GM20431 (cell line): ENCODE measurements around the gene NECAB2.

Experiments
- in situ Hi-C: fragments of 300-500 bp; cut with MseI, MboI; formaldehyde crosslinking; loops from one replicate; pipeline ENCODE4 v1.15.0; 2020; ENCODE audit warnings: low sequenced_read_pairs; ENCODE audit not compliant: unreplicated experiment

The NECAB2 gene

DNA sequence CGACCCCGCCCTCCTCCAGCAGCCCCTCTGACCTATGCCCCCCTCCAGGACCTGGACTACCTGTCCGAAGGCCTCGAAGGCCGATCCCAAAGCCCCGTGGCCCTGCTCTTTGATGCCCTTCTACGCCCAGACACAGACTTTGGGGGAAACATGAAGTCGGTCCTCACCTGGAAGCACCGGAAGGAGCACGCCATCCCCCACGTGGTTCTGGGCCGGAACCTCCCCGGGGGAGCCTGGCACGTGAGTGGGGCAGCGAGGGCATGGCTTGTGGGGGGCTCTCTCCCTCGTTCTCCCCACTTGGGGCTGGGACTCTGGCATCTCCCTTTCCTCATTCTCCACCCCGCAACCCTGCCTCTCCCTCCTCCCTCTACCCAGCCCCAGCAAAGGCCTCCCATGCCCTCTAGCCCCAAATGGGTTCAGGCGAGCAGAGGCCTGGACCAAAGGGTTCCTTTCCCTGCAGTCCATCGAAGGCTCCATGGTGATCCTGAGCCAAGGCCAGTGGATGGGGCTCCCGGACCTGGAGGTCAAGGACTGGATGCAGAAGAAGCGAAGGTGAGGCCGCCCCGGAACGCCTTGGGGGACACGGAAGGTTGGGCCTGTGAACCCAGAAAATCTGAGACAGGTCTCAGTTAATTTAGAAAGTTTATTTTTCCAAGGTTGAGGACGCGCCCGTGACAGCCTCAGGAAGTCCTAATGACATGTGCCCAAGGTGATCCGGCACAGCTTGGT lies 7.4 kb upstream of the NECAB2 start:
- in situ Hi-C loops = loop anchor here (25.0 kb wide), 1 partner anchor 227 kb away; the partner anchor contains the start of genes ADAD2 and TAF1C

DNA sequence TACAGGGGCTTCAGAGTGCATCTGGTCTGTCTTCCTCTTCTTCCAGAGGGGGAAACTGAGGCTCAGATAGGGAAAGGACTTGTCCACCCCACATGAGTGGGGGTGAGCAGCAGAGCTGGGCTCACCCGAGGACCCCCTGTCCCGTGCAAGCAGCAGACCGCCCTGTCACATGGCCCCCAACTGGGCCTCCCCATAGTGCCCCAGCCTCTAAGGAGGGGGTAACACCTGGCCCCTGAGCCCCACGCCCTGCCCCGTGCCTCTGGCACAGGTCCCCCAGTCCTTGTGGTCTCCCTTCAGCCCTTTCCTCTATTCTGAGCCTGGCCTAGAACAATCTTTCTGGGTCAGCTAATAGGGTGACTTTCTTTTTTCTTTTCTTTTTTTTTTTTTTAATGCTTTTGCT lies 6.5 kb upstream of the NECAB2 start:
- in situ Hi-C loops = loop anchor here (25.0 kb wide), 1 partner anchor 226 kb away; the partner anchor contains the start of genes ADAD2 and TAF1C

GRCh38 chr16:83963277-83964119 lies 4.5 kb upstream of the NECAB2 start:
- in situ Hi-C loops = loop anchor here (25.0 kb wide), 1 partner anchor 224 kb away; the partner anchor contains the start of genes ADAD2 and TAF1C

DNA sequence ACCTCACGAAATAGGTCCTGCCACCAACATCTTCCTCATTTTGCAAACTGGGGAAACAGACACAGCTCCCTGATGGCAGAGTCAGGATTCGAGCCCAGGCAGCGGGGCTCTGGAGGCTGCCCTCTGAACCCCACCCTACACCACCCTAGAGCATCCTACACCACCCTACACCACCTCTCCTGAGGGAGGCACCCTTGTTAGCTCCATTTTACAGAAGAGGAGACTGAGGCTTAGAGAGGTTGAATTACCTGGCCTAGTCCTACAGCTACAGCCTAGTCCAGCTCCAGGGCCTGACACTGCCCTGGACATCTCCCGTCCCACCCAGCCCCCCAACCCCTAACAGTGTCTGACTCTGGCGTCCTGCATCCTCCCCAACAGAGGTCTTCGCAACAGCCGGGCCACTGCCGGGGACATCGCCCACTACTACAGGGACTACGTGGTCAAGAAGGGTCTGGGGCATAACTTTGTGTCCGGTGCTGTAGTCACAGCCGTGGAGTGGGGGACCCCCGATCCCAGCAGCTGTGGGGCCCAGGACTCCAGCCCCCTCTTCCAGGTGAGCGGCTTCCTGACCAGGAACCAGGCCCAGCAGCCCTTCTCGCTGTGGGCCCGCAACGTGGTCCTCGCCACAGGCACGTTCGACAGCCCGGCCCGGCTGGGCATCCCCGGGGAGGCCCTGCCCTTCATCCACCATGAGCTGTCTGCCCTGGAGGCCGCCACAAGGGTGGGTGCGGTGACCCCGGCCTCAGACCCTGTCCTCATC lies 3.2 kb upstream of the NECAB2 start:
- in situ Hi-C loops = loop anchor here (25.0 kb wide), 1 partner anchor 222 kb away; the partner anchor contains the start of genes ADAD2 and TAF1C

- in situ Hi-C loops = loop anchor here (25.0 kb wide), 1 partner anchor 222 kb away; the partner anchor contains the start of genes ADAD2 and TAF1C
Measured at GRCh38 chr16:83965444-83966152, 2.4 kb upstream of the NECAB2 start.

- in situ Hi-C loops = loop anchor here (25.0 kb wide), 1 partner anchor 221 kb away; the partner anchor contains the start of genes ADAD2 and TAF1C
Measured at GRCh38 chr16:83966153-83966696, 1.8 kb upstream of the NECAB2 start.

DNA sequence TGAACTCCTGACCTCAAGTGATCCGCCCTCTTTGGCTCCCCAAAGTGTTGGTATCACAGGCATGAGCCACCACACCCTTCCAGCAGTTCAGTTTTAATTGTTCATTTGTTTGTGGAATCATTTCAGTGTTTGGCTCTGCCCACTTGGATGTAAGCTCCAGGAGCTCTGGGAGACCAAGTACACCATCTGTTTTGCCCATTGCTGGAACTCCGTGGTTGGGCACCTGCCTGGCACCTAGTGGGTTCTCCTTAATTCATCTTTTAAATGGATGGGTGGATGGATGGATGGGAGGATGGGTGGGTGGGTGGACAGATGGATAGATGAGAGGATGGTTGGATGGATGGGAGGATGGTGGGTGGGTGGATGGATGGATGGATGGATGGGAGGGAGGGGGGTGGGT lies 953 bp upstream of the NECAB2 start:
- in situ Hi-C loops = loop anchor here (25.0 kb wide), 1 partner anchor 220 kb away; the partner anchor contains the start of genes ADAD2 and TAF1C

DNA sequence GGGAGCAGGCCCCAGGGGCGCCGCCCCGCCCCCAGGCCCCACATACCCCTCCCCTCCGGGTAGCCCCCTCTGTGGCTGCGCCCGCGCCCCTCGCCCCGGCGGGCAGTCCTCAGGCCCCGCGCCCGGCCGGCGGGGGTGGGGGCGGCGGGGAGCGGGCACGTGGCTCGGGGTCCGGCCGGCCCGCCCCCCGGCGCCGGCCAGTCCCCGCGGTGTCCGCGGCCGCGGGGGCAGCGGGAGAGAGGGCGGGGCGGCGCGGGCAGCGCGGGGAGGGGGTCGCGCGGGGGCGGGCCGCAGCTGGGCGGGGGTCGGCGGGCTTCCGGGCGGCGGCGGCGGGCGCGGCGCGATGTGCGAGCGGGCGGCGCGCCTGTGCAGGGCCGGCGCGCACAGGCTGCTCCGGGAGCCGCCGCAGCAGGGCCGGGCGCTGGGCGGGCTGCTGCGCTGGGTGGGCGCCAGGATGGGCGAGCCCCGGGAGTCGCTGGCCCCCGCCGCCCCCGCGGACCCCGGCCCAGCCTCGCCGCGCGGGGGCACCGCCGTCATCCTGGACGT lies 335 bp downstream of the NECAB2 start:
- in situ Hi-C loops = loop anchor here (25.0 kb wide), 1 partner anchor 219 kb away; the partner anchor contains the start of genes ADAD2 and TAF1C

DNA sequence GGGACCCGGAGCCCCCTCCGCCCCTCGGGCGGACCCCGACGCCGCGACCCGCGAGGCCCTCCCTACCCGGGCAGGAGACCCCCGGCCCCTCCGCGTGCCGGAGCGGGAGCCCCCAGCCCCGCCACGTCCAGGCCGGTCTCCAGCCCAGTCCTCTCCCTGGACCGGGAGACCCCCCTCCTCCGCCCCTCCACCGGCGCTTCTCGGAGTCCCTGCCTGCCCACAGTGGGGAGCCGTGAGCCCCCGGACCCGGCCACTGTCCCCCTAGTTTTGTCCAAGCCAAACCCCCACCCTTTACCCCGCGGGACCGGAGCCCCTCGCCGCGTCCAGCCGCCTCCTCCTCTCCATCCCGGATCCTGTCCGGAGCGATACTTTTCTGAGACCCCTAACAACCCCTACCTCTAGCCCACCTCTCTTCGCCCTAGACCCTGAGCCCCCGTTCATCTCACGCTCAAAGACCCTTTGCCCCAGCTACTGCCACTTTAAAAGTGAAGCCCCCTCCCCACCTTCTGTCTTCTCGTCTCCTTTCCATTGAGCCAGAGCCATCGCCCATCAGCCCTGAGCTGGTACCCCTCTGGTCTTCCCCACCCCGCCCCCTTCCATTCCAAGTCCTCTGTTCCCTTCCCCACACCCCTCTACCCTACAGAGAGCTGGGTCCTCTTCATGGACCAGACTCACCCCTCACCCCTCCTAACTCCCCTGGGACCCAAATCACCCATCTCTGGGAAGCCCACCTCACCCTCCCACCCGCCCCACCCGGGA lies 1.0 kb downstream of the NECAB2 start:
- in situ Hi-C loops = loop anchor here (25.0 kb wide), 1 partner anchor 218 kb away; the partner anchor contains the start of genes ADAD2 and TAF1C

DNA sequence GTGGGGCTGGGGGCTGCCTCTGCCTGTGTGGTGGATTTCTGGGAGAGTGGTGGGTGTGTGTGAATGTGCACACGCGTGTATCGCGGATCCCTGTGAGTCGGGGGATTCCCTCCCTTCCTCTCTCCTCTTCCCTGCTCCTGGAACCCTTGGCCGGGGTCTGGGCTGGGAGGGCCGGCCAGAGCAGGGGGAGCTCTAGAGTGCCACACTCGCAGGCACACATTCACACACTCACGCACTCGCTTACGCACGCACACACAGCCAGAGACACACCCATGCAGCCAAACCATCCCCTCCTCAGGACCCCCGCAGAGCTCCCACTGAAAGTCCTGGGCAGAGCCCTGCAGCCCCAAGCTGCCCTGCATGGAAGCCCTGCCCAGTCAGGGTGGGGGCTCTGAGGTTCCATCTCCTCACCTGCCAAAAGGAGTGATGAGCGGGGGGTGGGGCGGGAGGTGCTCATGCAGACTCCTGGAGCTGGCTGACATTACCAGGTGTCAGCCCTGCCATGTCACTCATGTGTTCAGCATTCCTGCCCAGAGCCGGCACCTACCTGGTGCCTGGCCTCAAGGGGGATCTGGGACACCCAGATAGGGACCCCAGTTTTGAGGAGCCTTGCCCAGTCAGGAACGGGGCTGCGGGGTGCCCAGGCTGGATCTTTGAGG lies 1.9 kb downstream of the NECAB2 start:
- in situ Hi-C loops = loop anchor here (25.0 kb wide), 1 partner anchor 217 kb away; the partner anchor contains the start of genes ADAD2 and TAF1C

DNA sequence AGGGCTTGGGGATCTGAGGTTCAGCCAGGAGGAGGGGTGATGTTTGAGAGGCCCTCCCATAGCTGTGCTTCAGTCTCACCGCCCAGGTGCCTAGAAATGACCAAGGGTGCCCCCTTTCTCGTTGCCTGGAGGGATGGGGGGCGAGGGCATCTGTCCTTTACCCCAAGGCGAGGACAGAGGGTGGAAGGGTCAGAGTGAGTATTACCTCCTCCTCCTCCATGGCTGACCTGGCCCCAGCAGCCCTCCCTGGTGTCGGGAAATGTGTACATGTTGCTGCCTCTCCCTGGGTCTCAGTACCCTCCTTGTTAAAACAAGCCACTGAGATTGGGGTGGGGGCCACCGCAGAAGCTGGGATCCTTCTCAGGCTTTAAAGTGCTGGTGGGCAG lies 2.4 kb downstream of the NECAB2 start:
- in situ Hi-C loops = loop anchor here (25.0 kb wide), 1 partner anchor 217 kb away; the partner anchor contains the start of genes ADAD2 and TAF1C

DNA sequence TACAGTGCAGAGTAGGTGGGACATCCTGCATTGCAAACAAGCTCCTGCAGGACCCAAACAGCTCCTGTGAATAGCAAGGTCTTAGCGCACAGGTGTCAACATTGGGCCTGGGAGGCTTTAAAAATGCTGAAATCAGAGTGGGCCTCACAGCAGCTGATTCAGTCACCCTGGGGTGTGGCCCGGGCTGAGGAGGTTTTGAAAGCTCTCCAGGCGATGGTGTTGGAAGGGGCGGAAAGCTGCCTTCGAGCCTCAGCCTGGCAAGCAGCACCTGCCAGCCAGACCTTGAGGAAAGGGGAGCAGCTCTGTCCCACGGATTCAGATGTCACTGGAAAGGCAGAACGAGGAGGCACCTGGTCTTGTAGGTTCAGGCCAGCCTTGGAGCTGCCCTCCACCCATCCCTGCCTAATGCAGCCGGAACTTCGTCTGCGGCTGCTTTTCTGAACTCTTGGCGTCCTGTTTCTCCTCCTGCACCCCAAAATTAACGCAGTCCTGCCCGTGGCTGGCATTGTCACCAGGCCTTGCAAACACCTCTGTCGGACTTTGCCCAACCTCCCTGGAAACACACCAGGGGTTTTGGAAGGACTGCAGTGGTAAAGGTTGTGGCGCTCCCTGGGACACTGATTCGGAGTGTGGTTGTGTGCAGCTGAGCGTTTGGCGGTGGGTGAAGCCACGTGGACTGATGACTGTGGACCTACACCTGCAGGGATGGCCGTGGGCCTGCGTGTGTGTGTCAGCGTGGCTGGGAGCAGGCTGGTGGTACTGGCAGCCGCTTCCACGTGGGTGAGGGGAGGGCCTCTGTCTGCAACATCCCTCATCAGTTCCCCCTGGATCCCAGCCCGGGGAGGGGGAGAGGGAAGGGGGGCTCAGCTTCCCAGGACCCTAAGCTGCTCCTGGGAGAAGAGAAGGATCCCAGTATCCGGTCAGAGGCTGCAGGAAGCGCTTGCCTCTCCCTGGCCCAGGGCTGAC lies 3.4 kb downstream of the NECAB2 start:
- in situ Hi-C loops = loop anchor here (25.0 kb wide), 1 partner anchor 216 kb away; the partner anchor contains the start of genes ADAD2 and TAF1C

- in situ Hi-C loops = loop anchor here (25.0 kb wide), 1 partner anchor 215 kb away; the partner anchor contains the start of genes ADAD2 and TAF1C
Measured at GRCh38 chr16:83972256-83973008, 4.4 kb downstream of the NECAB2 start.

DNA sequence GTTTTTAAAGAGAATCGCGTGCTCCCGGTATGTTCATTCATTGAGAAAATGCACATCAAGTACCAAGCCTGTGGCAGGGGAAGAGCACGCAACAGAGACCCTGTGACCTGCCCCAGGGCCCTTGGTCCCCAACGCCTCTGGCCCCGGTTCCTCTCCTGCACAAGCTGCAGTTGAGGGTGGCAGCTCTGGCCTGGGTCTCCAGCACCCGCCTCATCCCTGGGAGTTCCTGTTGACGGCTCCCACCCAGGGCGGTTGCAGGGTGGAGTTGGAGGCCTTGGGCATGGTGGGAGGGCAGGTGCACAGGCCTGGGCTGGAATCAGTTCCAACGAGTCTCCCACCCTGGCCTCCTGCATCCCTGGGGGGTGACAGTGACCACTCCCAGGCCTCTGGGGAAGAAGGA lies 5.0 kb downstream of the NECAB2 start:
- in situ Hi-C loops = loop anchor here (25.0 kb wide), 1 partner anchor 214 kb away; the partner anchor contains the start of genes ADAD2 and TAF1C
